ENCODE measurements around the gene EXOC6B. TPM values are rescaled to one million over a fixed set of nuclear protein-coding genes. Genes with fewer than 3 reads are reported as not detected.

EXOC6B gene
- total and polyA plus RNA-seq, 2 of the 8 experiments (the other 6 are each of a cell fraction or from before 2014, with no cell fraction given) = 13.5 to 33.0 TPM

DNA sequence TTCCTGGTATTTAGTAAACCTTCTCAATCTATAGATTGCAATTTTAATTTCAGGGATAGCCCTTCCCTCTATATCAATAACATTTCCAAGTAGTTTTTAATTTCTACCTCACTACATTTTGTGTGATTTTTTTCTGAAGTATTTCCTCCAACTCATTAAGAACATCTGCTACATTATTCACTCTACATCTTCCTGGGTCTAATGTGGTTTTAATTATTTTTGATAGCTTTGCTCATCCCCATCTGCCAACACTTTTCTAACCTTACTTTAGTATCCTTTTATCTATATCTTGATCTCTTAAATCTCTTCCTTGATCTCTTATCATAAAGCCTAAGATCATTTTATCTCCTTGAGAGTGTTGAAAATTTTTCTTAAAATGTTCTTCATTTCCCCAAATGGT, 399.8 kb downstream of the EXOC6B start:
- no peak overlapping the region for H3K4ac ChIP-seq (replicated peaks; ENCODE audit: insufficient read length, low read depth, low read length)
- H3K23ac ChIP-seq (ENCODE audit: insufficient read length) = no peak overlapping the region
- no peak overlapping the region for H2BK5ac ChIP-seq (ENCODE audit: low read depth, low read length)
- H3K4me1 ChIP-seq (replicated peaks in 1 of 4; ENCODE audit: control insufficient read depth in 3 of 4, insufficient read depth in 4 of 4, low read length in 3 of 4) = no peaks in the 10 kb centered on the region
- FAIRE-seq (no peak), DNase-seq (ENCODE audit: low read depth in 1 of 2, low spot score in 2 of 2) (no peak)
- H3K9ac ChIP-seq (replicated peaks in 1 of 4; ENCODE audit: extremely low read depth in 1 of 4, low read depth in 3 of 4, low read length in 3 of 4) = no peak overlapping the region
- H3K4me3 ChIP-seq (ENCODE audit: extremely low read depth in 1 of 4, insufficient read depth in 2 of 4, low read depth in 3 of 4, low read length in 4 of 4) = no peak overlapping the region
- no peak overlapping the region for H2BK20ac ChIP-seq (ENCODE audit: low read length)
- TF ChIP-seq NRF1 (IDR thresholded peaks at IDR 0.05; ENCODE audit: low read depth, low read length) = no peak
- no peak for TF ChIP-seq RBBP5 (IDR thresholded peaks at IDR 0.05; ENCODE audit: borderline replicate concordance, low read depth, low read length)
- no peak for TF ChIP-seq RFX5 (IDR thresholded peaks at IDR 0.05; ENCODE audit: borderline replicate concordance, low read depth, low read length)
- no peak for TF ChIP-seq RXRA (IDR thresholded peaks at IDR 0.05; ENCODE audit: insufficient read depth, low read depth, low read length)
- TF ChIP-seq JUND (IDR thresholded peaks at IDR 0.05; ENCODE audit: low read length) = no peak
- no peak for TF ChIP-seq GABPA (IDR thresholded peaks at IDR 0.05; ENCODE audit: borderline replicate concordance, insufficient read depth, low read length)
- TF ChIP-seq TBP (IDR thresholded peaks at IDR 0.05; ENCODE audit: low read depth, low read length) = no peak
- no peak for TF ChIP-seq SP1 (IDR thresholded peaks at IDR 0.05; ENCODE audit: low read depth, low read length)
- TF ChIP-seq MAX (IDR thresholded peaks at IDR 0.05) = no peak
- TF ChIP-seq TAF1 (IDR thresholded peaks at IDR 0.05; ENCODE audit: low read depth, low read length) = no peak
- TF ChIP-seq, protein P1, sequence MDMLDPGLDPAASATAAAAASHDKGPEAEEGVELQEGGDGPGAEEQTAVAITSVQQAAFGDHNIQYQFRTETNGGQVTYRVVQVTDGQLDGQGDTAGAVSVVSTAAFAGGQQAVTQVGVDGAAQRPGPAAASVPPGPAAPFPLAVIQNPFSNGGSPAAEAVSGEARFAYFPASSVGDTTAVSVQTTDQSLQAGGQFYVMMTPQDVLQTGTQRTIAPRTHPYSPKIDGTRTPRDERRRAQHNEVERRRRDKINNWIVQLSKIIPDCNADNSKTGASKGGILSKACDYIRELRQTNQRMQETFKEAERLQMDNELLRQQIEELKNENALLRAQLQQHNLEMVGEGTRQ (IDR thresholded peaks at IDR 0.05; ENCODE audit: low read length) = no peak
- TF ChIP-seq POU5F1 (IDR thresholded peaks at IDR 0.05; ENCODE audit: low read depth, low read length) = no peak
- no peak for TF ChIP-seq SIX5 (IDR thresholded peaks at IDR 0.05; ENCODE audit: low read depth, low read length)
- no peak for TF ChIP-seq TCF12 (IDR thresholded peaks at IDR 0.05; ENCODE audit: low read depth, low read length)
- H3K9me3 ChIP-seq (ENCODE audit: insufficient read depth in 2 of 2, low read depth in 1 of 2, low read length in 1 of 2) = peaks cover 0 to 9% of the 10 kb centered on the region in 2 experiments; a peak in 1 of 4 replicates
- H3K56ac ChIP-seq (replicated peaks; ENCODE audit: insufficient read length, low read depth, low read length) = no peak overlapping the region
- no peaks in the 10 kb centered on the region for H3K79me1 ChIP-seq (ENCODE audit: low read depth, low read length)
- no peak overlapping the region for H3K14ac ChIP-seq (ENCODE audit: insufficient read length)
- no peak overlapping the region for H3K27ac ChIP-seq (ENCODE audit: low read depth, low read length)
- H2BK120ac ChIP-seq (replicated peaks; ENCODE audit: low read depth, low read length) = no peak overlapping the region
- H3K79me2 ChIP-seq (ENCODE audit: control insufficient read depth in 1 of 2, insufficient read depth in 2 of 2, low read length in 2 of 2) = no peaks in the 10 kb centered on the region
- no peak overlapping the region for H3K4me2 ChIP-seq (ENCODE audit: insufficient read depth in 1 of 2, low read depth in 2 of 2, low read length in 2 of 2)
- no peak overlapping the region for H2AK5ac ChIP-seq (ENCODE audit: low read depth, low read length)
- H3K36me3 ChIP-seq (ENCODE audit: control insufficient read depth in 2 of 4, insufficient read depth in 4 of 4, low read length in 3 of 4) = no peaks in the 10 kb centered on the region
- H2BK15ac ChIP-seq (ENCODE audit: low read length) = no peak overlapping the region
- no peak overlapping the region for H4K8ac ChIP-seq (ENCODE audit: extremely low read depth, insufficient read depth, low read length)
- ChIA-PET POLR2A (ENCODE audit: partially characterized antibody) (no interaction called here), CTCF (ENCODE audit: partially characterized antibody) (no interaction called here)
- H2AFZ ChIP-seq (ENCODE audit: low read length) = no peak overlapping the region
- no peak overlapping the region for H4K5ac ChIP-seq (ENCODE audit: insufficient read length, low read depth, low read length)
- H3K27me3 ChIP-seq (replicated peaks in 1 of 4; ENCODE audit: control insufficient read depth in 3 of 4, extremely low read depth in 1 of 4, insufficient read depth in 3 of 4, low read length in 3 of 4) = no peaks in the 10 kb centered on the region
- H3K23me2 ChIP-seq (ENCODE audit: low read depth, low read length) = no peaks in the 10 kb centered on the region
- H4K20me1 ChIP-seq (replicated peaks in 1 of 2; ENCODE audit: control insufficient read depth in 1 of 2, insufficient read depth in 2 of 2, low read length in 2 of 2) = no peaks in the 10 kb centered on the region
- no peak overlapping the region for H4K91ac ChIP-seq (replicated peaks; ENCODE audit: insufficient read length, low read length)
- H3K18ac ChIP-seq (ENCODE audit: extremely low read depth, low read length) = no peak overlapping the region
- no peak overlapping the region for H2BK12ac ChIP-seq (ENCODE audit: low read depth, low read length)
